Measurements from ENCODE around the gene GHDC. TPM values are rescaled to one million over a fixed set of nuclear protein-coding genes. Genes with fewer than 3 reads are reported as not detected.
"Not testable (repeated sequence)": the region's sequence is repeated elsewhere in the genome, so short reads cannot be mapped to it uniquely, and the experiment has no call there.

Gene GHDC
- total and polyA plus RNA-seq, 10 donors = 22.0 to 122 (median 39.6) TPM

DNA sequence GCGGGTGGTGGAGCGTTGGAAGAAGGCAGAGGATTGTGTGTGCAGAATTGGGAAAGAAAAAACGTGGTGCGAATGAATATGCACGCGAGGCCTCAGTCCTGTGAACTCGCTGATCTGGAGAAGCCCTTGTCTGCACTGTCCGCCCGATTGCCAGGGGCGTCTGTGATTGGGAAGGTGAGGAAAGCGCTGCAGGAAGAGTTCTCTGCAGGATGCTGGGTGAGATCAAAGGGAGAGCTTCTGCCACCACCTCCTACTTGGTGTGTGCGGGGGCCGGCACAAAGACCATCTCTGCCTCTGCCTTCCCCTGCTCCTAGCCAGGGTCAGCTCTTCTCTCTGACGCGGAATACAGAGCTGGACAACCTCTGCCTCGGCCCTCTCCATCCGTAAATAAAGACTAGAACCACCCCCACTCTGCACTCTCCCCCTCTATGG lies 38.7 kb downstream of the GHDC start:
- TF ChIP-seq POLR2A (IDR thresholded peaks at IDR 0.05) = no peak
- TF ChIP-seq, protein P1, sequence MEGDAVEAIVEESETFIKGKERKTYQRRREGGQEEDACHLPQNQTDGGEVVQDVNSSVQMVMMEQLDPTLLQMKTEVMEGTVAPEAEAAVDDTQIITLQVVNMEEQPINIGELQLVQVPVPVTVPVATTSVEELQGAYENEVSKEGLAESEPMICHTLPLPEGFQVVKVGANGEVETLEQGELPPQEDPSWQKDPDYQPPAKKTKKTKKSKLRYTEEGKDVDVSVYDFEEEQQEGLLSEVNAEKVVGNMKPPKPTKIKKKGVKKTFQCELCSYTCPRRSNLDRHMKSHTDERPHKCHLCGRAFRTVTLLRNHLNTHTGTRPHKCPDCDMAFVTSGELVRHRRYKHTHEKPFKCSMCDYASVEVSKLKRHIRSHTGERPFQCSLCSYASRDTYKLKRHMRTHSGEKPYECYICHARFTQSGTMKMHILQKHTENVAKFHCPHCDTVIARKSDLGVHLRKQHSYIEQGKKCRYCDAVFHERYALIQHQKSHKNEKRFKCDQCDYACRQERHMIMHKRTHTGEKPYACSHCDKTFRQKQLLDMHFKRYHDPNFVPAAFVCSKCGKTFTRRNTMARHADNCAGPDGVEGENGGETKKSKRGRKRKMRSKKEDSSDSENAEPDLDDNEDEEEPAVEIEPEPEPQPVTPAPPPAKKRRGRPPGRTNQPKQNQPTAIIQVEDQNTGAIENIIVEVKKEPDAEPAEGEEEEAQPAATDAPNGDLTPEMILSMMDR (IDR thresholded peaks at IDR 0.05 in 8 of 11, conservative IDR thresholded peaks at IDR 0.05 in 3 of 11) = no peak
- TF ChIP-seq POLR2AphosphoS5 (IDR thresholded peaks at IDR 0.05) = no peak
- no peaks in the 10 kb centered on the region for H3K27me3 ChIP-seq (replicated peaks in 1 of 7)
- H3K27ac ChIP-seq = peak overlapping the region in 6 of 8 donors; percentile 48 to 95 (median 92)
- H3K4me3 ChIP-seq = peak overlapping the region; percentile 92 to 99 (median 98)
- H3K9me3 ChIP-seq = no peaks in the 10 kb centered on the region
- intact Hi-C loops (cut with DNase I; ENCODE audit: low total_unique reads) = no loop called here
- WGBS, 5 donors = 42 to 63% (median 56%) methylated on average over 17 of the region's 17 CpGs
- peaks cover 28 to 52% (median 42%) of the 10 kb centered on the region in 6 donors for H3K4me1 ChIP-seq
- no peak for DNase-seq
- peaks cover 0 to 22% (median 5%) of the 10 kb centered on the region in 6 donors for H3K36me3 ChIP-seq

DNA sequence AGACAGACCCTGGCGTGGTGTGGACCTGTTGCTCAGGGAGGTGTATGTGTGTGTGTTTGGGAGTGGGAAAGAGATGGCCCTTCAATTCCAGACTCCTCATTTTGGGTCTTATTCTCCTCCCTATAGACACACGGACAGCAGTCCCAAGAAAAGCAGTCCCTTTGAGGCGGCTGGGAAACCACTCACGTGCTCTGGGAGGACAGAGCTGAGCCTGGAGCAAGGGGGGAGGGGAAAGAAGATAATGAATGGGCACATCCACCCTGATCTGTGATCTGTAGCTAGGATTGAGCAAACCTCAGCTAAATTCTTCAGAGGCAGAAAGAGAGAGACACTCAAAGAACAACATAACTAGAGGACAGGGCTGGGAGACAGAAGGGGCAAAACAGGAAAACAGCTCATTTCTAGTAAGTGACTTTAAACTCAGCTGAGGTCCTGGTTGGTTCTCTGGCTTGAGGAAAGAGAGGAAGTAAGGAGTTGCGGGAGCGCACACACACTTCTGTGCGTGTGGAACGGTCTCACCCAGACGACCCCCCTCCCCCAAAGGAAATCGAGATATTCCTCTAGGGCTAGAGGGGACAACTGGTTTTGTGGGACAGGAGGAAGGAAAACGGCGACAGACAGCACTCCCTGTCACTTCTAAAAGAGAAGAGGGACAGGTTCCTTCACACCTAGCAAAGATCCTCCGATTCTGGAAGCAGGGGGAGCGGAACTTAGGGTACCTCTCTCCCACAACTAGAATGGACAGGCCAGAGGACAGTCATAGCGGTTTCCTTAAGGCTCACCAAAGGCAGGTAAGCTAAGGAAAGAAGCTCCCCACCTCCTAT lies 40.2 kb downstream of the GHDC start:
- TF ChIP-seq POLR2AphosphoS5 (IDR thresholded peaks at IDR 0.05) (no peak), POLR2A (IDR thresholded peaks at IDR 0.05) (no peak)
- TF ChIP-seq, protein P1 (IDR thresholded peaks at IDR 0.05 in 8 of 11, conservative IDR thresholded peaks at IDR 0.05 in 3 of 11) = no peak
- WGBS, 5 donors = 7 to 11% (median 10%) methylated on average over 15 of the region's 15 CpGs
- DNase-seq = no peak
- Histone ChIP-seq H3K9me3 (no peaks in the 10 kb centered on the region), H3K27ac (peak overlapping the region; percentile 79 to 95 (median 90)), H3K27me3 (replicated peaks in 1 of 7) (no peaks in the 10 kb centered on the region), H3K4me3 (peak overlapping the region; percentile 92 to 99 (median 98)), H3K36me3 (peaks cover 0 to 37% (median 10%) of the 10 kb centered on the region in 6 donors), H3K4me1 (peaks cover 29 to 65% (median 51%) of the 10 kb centered on the region in 6 donors)
- intact Hi-C loops (cut with DNase I; ENCODE audit: low total_unique reads) = no loop called here

DNA sequence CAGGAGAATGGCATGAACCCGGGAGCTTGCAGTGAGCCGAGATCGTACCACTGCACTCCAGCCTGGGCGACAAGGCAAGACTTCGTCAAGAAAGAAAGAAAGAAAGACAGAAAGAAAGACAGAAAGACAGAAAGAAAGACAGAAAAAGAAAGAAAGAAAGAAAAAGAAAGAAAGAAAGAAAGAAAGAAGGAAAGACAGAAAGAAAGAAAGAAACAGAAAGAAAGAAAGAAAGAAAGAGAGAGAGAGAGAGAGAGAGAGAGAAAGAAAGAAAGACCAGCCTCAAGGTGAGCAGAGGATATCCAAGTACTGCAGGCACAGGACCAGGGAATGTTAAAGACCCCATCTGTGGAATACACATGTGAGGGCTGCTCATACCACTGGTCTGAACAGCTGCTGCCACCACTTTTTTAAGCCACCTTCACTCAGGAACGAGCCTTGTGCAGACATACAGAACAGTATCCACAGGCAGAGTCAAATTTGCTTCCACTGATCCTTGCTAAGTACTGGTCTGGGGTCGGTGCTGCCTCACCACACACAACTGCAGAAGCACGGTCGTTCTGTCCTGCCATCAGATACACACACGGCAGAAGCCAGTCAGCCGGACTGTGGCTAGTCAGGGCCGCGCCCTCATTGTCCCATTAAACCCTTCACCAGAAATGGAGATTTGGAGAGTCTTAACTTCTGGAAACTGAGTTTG lies 47.2 kb downstream of the GHDC start:
- no peak for TF ChIP-seq POLR2A (IDR thresholded peaks at IDR 0.05)
- TF ChIP-seq, protein P1 (IDR thresholded peaks at IDR 0.05 in 8 of 11, conservative IDR thresholded peaks at IDR 0.05 in 3 of 11) = no peak
- TF ChIP-seq POLR2AphosphoS5 (IDR thresholded peaks at IDR 0.05) = no peak
- no peak for DNase-seq
- H3K36me3 ChIP-seq = peaks cover 0 to 99% (median 38%) of the 10 kb centered on the region in 6 donors
- H3K27me3 ChIP-seq (replicated peaks in 1 of 7) = no peaks in the 10 kb centered on the region
- H3K4me3 ChIP-seq = no peak overlapping the region
- peak overlapping the region in 1 of 8 donors; percentile 39 for H3K27ac ChIP-seq
- intact Hi-C loops (cut with DNase I; ENCODE audit: low total_unique reads) = no loop called here
- H3K4me1 ChIP-seq = peaks cover 9 to 97% (median 43%) of the 10 kb centered on the region in 6 donors
- no peaks in the 10 kb centered on the region for H3K9me3 ChIP-seq
- 85 to 93% (median 91%) methylated on average over 13 of the region's 13 CpGs for WGBS, 5 donors

DNA sequence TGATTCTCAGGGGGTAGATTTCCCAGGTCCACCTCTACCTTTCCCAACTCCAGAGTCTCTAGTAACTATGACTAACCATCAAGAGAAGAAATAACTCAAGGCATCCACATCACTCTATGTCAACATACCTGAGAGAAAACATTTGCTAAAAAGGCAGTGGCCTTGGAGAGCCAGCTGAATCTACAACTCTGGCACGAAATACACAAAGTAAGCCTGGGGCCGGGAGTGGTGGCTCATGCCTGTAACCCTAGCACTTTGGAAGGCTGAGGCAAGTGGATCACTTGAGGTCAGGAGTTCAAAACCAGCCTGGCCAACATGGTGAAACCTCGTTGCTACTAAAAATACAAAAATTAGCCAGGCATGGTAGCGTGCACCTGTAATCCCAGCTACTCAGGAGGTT lies 51.2 kb downstream of the GHDC start:
- intact Hi-C loops (cut with DNase I; ENCODE audit: low total_unique reads); H3K9me3 ChIP-seq; H3K27me3 ChIP-seq (replicated peaks in 1 of 7); DNase-seq; H3K4me3 ChIP-seq: not testable (repeated sequence)
- Histone ChIP-seq H3K27ac (peak overlapping the region in 3 of 8 donors; percentile 6 to 21 (median 13)), H3K4me1 (peaks cover 7 to 97% (median 47%) of the 10 kb centered on the region in 6 donors), H3K36me3 (peaks cover 0 to 100% (median 44%) of the 10 kb centered on the region in 6 donors)
- 85 to 94% (median 91%) methylated on average over 4 of the region's 4 CpGs for WGBS, 5 donors
